OCI-LY7 (cell line): ENCODE measurements around the gene ZNF750.

ENCODE experiments used
- CTCF ChIP-seq: fragments of 200-600 bp; sonication (generic); conservative IDR thresholded peaks from 2 replicates; pipeline ENCODE4 v1.5.1; 2014; ENCODE audit warnings: mild to moderate bottlenecking, antibody characterized with exemption, low read length, moderate library complexity, mixed read lengths
- EZH2phosphoT487 ChIP-seq: fragments of 200-600 bp; sonication (generic); IDR thresholded peaks from 2 replicates; pipeline ENCODE4 v1.6.1; 2018; ENCODE audit warnings: low read depth, borderline replicate concordance, mild to moderate bottlenecking, mixed run types, antibody characterized with exemption, low read length, moderate library complexity, mixed read lengths

GRCh38 chr17:82871056-82871775, 31.4 kb upstream of the ZNF750 start:
- TF ChIP-seq CTCF (peak; percentile 83), EZH2phosphoT487 (no peak)
